Inflammatory macrophage treated with lipopolysaccharide for 4 hours (primary cell): Measurements from ENCODE around the gene CCNE1.

Experiments
- DNase-seq: peaks from one replicate; pipeline ENCODE4 v3.0.0-alpha.2; 2020

CCNE1 gene

DNA sequence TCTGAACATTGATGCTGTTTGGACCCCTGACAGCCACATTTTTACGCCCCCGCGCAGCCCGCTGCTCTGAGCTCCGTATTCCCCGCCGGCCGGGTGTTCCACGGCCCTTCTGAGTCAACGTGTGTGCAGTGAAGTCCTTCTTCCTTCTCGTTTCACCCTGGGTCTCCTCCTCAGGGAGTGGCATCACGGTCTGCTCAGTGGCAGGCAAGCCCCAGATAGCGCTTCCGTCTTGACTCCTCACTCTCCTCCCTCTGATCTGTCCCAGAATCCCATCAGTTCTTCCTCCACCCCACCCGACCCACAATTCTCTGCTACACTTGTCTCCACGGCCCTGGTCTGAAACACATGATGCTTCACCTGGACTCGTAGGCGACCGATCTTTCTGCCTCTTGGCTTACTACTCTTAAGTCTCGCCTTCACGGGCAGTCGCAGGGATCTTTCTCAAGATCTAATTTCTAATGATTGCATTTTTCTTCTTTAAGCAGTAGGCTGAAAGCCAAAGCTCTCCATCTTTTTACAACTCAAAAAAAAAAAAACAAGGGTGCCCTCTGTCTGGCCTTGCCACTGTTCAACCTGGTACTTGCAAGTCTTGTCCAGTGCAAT is 33.9 kb downstream of the CCNE1 start:
- peak; percentile 48 for DNase-seq

DNA sequence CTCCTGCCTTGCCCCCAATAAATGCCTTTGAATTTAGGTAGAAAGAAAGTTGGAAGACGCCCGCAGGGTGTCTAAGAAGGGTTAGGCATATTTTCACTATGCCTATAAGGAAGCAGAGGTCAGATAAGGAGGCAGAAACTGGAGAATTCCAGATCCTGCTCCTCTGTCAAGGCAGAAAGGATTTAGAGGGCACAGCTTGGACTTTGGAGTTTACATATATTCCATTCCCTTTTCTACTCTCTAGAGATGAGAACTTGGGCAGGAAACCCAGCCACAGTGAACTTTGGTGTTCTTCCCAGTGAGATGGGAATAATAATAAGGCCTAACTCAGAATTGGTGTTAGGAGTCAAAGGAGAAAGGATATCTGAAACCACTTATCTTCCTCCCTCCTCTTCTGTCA is 37.4 kb downstream of the CCNE1 start:
- DNase-seq = no peak

DNA sequence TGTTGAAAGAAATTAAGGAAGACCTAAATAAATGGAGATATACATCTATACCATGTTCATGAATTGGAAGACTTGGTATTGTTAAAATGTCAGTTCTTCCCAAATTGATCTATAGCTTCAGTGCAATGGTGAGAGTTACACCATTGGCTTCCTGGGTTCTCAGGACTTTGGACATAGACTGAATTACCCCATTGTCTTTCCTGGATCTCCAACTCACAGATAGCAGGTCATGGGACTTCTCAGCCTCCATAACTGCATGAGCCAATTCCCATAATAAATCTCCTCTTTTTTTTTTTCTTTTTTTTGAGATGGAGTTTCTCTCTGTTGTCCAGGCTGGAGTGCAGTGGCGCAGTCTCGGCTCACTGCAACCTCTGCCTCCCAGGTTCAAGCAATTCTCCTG is 38.7 kb downstream of the CCNE1 start:
- DNase-seq = no peak

DNA sequence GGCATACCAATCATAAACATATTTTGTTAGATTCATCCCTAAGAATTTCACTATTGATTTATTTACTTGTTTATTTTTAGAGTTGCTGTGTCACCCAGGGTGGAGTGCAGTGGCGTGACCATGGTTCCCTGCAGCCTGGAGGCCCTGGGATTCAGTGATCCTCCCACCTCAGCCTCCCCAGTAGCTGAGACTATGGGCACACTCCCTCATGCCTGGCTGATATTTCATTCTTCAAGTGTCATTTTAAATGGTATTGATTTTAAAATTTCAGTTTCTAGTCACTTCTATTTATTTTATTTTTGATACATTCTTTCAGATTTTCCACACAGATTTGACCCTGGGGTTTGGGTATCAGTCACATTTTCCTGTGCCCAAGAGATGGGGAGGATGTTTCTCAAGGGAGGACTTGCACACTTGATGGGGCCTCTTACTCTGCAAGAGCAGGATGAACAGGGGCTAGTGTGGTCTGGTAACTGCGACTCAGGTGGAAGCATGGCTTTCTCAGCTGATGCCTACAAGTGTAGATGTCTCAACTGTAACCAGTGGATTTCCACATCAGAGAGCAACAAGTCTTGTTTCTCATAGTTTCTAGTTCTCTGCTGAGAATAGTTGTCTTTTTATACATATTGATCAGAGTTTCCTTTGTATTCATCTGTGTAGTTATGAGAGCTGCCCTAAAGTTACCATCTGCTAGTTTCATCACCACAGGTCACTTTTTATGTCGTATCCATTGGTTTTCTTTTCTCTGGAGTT is 40.2 kb downstream of the CCNE1 start:
- DNase-seq = no peak

DNA sequence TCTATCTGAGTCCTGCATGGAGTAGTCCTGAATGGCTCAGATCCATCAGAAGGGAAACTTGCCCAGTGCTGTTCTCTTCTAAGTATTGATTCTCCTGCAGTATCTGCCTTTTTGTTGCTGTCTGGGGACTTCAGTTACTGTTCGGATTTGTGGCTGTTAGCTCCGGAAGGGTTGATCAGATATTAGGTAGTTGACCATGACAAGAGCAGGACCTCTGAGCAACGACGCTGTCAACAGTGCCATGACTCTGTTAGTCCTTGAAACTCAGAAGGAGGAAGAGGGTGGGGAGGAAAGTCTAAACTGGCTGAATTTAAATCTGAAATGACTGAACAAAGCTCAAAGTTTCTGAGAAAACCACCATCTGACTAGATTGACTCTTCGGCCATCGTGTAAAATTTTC is 42.2 kb downstream of the CCNE1 start:
- DNase-seq = no peak

DNA sequence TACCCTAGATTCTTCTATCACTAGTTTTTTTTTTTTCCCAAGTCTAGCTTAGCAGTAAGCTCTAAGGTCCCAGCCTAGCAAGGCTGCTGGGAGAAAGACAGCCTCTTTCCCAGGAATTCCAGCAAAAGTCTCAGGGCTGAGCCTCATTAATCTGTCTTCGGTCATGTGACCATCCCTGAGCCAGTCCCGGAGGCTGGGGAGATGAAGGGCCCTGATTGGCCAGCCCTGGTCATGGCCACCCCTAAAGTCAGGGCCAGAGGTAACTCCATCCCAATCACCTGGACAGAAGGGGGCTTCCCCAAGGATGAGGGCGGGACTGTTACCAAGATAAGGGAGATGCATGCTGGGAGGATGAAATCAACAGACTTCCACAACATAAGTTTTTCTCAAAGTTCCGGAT is 43.3 kb downstream of the CCNE1 start:
- no peak for DNase-seq

DNA sequence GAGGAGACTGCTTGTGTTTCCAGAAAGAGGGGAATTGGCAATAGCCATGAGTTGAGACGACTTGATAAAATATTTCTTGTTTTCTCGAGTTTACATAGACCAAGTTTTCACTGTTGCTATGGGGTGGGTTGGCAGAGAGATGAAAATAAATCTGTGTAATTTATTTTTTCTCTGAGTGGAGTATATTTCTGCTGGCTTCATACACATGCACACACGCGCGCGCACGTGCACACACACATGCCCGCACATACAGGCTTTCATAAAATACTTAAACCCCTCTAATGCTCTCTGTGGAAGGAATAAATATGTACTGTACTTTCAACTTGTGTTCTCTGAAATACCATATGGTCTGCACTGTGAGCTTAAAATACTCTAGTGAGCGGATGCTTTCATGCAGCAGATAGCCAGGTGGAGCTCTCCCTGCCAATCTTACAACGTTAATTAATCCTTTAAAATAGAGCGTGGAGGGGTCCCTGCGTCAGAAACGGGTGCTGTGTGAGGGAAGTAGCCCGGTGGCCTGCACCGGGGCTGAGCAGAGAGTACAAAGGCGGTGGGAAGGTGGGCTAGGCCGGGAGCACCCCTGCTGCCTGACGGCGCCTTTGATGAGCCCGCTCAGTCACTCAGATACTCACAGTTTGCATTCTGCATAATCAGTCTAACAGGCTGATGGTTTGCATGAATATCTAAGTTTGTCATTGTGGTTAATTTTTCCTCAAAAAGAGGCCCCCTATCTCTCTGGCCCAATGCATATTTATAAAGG is 44.1 kb downstream of the CCNE1 start:
- no peak for DNase-seq

DNA sequence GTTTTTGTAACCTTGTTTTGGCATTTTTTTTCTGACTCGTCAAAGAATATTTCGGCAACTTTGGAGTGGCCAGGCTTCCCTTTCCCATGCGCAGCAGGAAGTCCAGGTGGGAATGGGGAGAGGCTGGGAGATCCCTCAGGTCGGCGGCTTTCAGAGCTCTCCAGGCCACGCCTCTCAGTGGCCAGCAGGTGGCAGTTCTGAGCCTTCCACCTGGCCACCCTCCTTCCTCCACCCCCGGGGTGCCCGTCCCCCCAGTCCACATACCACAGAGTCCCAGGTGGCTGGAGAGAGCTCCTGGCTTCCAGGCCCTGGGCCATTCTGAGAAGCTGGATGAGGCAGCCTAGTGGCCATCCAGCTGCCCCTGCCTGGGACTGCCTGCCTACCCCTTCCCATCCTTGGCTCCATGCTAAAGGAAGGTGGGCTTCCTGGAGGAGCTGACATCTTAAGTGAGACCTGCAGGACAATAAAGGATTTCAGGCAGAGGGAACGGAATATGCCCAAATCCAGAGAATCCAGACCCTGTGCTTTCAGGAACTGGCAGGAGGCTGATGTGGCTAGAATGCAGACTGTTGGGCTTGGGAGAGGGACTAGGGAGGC is 46.3 kb downstream of the CCNE1 start:
- DNase-seq = no peak

DNA sequence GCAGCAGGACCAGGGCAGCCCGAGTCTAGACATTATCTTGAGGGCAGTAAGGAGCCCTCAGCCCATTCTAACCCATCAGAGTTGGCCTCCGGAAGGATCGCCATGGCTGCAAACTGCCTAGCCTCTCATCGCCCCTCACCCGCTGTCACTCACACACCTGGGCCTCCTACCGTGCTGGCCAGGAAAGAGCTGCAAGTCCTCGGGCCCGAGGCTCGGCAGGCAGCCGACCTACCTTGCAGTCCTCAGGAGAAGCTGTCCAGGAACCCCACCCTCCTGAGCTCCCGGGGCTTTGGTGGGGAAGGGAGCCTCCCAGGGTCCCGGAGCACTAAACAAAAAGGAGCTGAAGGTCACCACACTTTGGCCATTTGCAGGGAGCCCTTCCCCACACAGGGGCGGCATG is 46.8 kb downstream of the CCNE1 start:
- DNase-seq = no peak

DNA sequence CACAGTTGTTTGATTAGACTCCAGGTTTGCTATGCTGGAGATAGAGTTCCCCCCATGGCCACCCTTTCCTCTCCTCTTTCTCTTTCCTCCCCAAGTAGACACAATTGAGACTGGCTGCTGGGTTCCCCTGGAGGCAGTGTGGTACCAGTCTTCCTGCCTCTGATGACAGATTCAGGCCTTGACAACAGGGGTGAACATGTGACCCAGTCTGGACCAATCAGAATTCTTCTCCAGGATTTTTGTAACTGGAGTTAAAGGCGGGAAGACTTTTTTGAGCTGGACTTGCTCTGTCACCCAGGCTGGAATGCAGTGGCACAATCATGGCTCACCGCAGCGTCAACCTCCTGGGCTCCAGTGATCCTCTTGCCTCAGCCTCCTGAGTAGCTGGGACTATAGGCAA is 48.7 kb downstream of the CCNE1 start:
- DNase-seq = peak; percentile 3

DNA sequence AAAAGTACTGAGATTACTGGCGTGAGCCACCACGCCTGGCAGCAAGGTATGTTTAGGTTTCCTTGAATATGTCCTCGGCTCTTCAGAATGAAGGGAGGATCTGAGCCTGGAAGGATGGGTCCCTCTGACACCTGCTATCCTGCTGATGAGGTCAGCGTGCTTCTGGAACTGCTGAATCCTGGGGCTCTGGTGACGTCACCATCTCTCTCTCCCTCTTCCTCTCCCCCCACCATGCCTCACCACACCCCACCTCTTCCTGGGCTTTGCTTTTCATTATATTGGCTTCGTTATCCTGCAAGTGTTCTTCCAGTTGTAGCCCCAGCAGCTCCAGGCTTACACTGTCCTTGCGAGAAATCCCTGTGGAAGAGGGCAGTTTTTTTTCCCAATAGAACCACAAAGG is 49.8 kb downstream of the CCNE1 start:
- no peak for DNase-seq

DNA sequence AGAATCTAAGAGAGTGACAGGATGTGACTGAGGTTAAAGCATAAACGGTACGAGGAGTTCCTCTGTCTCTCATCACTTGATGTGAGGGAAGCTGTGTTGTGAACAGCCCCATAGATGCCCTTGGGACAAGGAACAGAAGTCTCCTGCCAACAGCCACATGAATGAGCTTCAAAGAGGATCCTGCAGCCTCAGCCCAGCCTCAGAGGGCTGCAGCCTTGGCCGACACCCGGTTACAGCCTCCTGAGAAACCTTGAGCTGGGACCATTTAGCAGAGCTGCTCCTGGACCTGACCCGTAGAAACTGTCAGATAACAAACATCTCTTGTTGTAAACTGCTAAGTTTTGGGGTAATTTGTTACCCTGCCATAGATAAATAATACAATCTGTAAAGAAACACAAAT is 54.2 kb downstream of the CCNE1 start:
- no peak for DNase-seq

DNA sequence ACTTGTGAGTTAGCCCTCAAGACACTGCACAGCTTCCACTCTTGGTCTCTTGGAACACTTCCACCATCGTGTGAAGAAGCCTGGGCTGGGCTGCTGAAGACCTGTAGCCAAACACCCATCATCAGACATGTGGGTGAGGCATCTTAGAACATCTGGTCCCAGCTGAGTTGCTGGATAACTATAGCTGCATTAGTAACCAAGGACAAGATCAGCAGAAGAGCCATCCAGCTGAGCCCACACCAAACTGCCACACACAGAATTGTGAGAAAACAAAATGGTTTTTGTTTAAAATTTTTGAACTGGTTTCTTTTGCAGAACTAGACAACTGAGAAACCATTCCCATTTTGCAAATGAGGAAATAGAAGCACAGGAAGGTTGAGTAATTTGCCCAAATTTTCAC is 56.2 kb downstream of the CCNE1 start:
- DNase-seq = no peak

DNA sequence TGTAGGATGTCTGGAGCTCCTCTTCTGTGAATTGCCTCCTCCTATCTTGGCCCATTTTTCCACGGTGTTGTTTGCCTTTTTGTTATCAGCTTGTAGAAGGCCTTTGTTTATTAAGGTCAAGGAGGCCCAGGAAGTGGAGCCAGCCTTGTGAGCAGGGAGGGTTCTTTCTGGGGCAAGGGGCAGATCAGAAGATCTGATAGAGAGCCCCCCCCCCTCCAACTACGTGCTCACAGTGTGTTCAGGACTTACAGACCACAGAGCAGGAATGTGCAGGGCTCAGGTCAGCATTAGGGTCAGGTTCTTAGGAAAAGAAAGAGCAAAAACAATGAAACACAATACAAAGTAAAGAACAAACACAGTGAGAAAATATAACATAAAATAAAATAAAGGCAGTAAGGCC is 59.4 kb downstream of the CCNE1 start:
- no peak for DNase-seq

DNA sequence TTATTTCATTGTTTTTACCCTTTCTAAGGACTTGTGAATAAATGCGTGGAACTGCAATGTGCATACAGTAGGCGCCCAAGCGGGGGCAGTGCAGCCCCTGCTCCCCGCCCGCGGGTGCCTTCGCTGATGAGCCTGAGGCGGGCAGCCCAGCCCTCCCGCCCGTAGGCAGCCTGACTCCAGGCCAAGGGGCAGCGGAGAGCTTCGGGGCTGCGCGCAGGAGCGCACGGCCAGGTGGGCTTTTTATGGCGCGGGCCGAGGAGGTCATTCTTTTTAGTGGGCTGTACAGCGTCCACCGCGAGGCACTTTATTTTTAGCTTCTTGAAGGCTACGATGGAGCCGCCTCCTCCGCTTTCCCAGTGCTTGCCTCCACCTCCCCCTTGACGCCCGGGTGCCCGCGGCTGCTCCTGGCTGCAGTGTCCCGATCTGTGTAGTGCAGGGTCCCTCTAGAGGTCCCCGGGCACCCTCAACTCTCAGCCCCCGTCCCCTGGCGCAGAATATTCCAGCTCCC is 60.5 kb downstream of the CCNE1 start:
- DNase-seq = peak; percentile 39

DNA sequence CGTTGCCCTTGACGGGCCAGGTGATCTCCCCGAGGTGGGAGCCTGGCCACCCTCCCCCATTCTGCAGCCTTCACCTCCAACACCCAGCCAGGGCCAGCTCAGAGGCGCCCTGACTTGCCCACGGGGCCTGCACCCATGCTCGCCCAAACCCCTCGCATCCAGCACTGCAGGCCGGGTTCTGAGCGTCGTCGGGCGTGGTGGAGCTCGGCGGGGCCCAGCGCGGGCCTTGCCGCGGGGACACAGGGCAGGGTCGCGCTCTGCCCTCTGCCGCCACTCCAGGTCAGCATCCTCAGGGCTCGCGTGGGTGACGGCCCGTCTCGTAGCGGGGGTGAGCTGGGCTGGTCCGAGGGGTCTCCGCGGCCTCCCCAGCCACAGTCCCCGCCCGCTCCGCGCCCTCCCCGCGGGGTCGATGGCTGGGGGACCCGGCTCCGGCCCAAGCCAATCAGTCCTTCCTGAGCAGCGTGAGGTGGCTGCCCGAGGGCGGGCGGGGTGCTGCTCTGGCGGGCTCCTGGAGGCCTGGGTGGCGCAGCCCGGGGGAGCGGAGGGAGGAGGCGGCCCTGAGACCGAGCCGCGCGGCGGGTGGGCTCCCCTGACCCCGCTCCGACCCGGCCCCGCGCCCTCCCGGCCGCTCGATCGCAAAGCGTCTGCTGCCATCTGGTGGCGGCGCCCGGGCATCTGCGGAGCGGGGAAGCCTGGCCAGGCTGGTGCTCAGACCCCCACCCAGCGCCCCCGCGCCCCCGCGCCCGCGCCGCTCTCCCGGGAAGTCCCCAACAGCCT is 61.4 kb downstream of the CCNE1 start:
- DNase-seq = peak; percentile 15
